Activated naive CD4-positive, alpha-beta T cell treated with anti-CD3 and anti-CD28 coated beads, Interleukin-2, amount 50 U/mL, for 24 hours (primary cell): ENCODE measurements around the gene ITGA5.
A peak's percentile ranks its signal among the peaks of the same experiment; 100 is the strongest.

Experiments
- H3K27ac Mint-ChIP-seq: one replicate; pipeline ENCODE4 v1.8.0; 2021; ENCODE audit warnings: mild to moderate bottlenecking, mixed read lengths
- H3K27me3 Mint-ChIP-seq: one replicate; pipeline ENCODE4 v1.8.0; 2021; ENCODE audit warnings: mixed read lengths
- H3K36me3 Mint-ChIP-seq: one replicate; pipeline ENCODE4 v1.8.0; 2021; ENCODE audit warnings: mixed read lengths
- H3K4me1 Mint-ChIP-seq: one replicate; pipeline ENCODE4 v1.8.0; 2021; ENCODE audit warnings: mixed read lengths
- H3K4me3 Mint-ChIP-seq: one replicate; pipeline ENCODE4 v1.8.0; 2021; ENCODE audit warnings: mild to moderate bottlenecking, mixed read lengths
- H3K9me3 Mint-ChIP-seq: one replicate; pipeline ENCODE4 v1.8.0; 2021; ENCODE audit warnings: mixed read lengths

ITGA5 gene

DNA sequence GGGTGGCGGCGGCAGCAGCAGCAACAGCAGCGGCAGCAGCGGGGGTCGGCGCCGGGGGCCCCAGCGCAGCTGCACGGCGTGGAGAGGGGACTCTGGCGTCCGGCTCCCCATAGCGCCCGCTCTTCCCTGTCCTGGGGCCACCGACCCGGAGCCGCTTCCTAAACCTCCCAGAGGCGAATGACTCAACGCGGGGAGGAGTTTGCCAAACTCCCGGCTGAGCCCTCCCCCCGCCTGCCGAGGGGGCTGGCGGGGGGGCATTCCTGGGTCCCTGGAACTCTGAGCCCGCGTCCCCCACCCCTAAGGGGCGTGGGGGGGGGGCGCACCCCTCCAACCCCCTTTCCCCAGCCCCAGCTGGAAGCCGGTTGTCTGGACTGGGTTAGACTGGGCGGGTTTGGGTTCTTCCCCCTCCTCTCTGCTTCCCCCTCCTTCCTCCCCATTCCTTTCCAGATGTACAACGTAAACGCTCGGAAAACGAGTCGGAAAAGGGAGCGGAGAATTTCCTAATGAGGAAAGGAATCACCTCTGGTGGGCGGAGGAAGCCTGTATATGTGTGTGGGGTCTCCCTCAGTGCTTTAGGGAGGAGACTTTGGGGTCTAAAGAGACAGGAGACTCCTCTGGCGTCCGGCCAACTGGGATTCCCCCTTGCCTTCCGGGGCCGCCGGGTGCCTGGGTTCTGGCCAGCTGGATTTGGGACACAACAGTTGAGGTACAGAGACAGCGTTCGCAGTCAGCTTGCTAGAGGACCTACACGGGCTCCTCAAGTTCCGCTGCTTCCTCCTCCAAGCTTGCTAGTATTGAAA, at the start of gene ITGA5:
TSS of gene ITGA5 (minus strand) at position 179 of the 800 bp plus-strand sequence. CDS start at position 111, 68 bp downstream.
- Mint-ChIP-seq H3K36me3 (no peaks in the 10 kb centered on the region), H3K27ac (peak within 1 kb of the TSS; percentile 97), H3K27me3 (no peaks in the 10 kb centered on the region), H3K9me3 (no peaks in the 10 kb centered on the region), H3K4me3 (peak within 1 kb of the TSS; percentile 92), H3K4me1 (peaks cover 65% of the 10 kb centered on the region)

DNA sequence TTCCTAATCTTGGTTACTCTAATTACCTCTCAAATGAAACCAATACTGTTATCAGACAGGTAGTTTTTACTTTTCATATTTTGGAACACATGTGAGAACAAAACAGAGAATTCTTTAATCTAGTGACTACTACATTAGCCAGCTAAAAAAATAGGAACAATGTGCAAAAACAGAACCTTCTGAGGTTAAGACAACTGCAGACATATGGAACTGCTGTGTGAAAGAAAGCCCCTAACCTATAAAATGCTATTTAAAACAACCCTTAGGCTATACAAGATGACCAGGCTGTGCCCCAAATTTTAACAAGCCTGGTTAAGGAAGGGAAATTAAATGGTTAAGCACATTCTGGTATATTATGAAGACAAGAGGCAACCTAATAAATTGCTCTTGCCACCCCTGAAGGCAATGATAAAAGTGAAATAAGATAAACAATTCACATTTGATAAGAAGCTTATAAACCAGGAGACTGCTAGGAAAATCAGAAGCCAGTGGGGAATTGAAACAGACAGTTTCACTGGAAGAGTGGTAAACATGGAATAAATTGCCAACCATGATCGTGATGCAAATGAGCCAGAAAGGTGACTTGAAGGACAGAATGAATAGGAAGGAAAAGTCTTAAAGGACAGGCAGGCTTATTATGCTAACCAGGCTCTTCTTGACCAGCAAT, 46.9 kb upstream of the ITGA5 start:
- Mint-ChIP-seq H3K4me3 (no peak overlapping the region), H3K9me3 (no peaks in the 10 kb centered on the region), H3K36me3 (no peaks in the 10 kb centered on the region), H3K27me3 (peaks cover 3% of the 10 kb centered on the region), H3K27ac (no peak overlapping the region), H3K4me1 (no peaks in the 10 kb centered on the region)

DNA sequence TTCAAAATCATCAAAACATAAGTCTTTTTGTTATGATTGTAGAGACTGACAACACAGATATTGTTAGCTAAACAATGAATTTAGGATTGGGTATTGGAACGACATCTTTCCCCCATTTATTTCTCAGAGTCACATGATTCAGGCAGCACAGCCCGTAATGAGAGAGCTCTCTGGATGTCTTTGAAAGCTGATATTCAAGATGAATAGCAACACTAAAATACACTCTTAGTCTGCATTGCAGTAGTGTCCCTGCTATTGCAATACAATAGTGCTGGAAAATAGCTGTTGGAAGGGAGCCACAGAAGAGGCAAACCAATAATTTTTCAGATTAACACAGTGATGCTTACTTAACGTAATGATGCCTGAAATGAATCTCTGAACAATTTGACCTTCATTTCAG, 44.4 kb upstream of the ITGA5 start:
- Mint-ChIP-seq H3K27ac (no peak overlapping the region), H3K4me3 (no peak overlapping the region), H3K4me1 (no peaks in the 10 kb centered on the region), H3K9me3 (no peaks in the 10 kb centered on the region), H3K36me3 (no peaks in the 10 kb centered on the region), H3K27me3 (peaks cover 3% of the 10 kb centered on the region)

DNA sequence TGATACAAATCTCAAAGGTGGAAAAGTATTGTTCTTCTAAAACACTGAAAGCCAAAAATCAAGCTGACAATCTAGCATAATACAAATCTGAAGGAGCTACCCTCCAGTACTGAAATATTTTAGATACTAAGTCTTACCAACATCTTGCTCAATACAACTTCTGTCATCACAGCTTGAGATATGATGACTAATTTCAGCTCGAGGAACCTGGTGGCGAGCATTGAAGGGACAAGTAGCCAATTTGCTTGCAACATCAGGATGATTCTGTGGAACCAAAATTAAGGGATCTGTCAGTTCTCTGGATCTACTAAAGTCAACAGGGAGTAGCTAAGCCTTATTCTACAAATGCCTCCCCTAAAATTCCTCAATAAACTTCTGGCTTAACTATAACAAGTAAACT, 44.0 kb upstream of the ITGA5 start:
- Mint-ChIP-seq H3K36me3 (no peaks in the 10 kb centered on the region), H3K4me3 (no peak overlapping the region), H3K9me3 (no peaks in the 10 kb centered on the region), H3K27ac (no peak overlapping the region), H3K27me3 (peaks cover 3% of the 10 kb centered on the region), H3K4me1 (no peaks in the 10 kb centered on the region)

DNA sequence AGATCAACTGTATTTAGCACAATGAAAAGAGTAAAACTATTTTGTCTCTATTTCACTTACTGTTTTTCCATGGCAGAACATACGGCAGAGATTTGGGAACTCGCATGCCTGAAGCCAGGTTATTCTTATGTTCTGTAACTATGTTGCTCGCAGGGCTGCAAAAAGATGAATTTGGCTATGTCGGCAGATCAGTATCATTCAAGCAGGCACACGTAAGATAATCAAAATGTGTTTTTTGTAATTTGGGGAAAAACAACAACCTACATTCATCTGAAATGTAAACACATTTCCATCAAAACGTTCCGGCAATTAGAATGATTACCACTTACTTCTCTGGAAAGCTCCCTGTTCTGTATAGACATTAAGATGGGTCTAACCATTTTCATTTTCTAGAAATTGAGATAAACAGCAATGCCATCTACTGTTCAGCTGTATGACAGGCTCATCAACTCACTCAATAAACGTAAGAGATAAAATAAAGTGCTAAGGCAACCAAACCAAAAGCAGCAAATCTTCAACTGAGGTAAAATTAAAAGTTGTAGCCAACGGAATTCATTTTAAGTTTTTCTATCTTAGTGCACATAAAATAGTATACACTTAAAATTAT, 41.4 kb upstream of the ITGA5 start:
- H3K27me3 Mint-ChIP-seq = peaks cover 3% of the 10 kb centered on the region
- H3K36me3 Mint-ChIP-seq = no peaks in the 10 kb centered on the region
- no peaks in the 10 kb centered on the region for H3K9me3 Mint-ChIP-seq
- no peak overlapping the region for H3K4me3 Mint-ChIP-seq
- H3K4me1 Mint-ChIP-seq = no peaks in the 10 kb centered on the region
- no peak overlapping the region for H3K27ac Mint-ChIP-seq

DNA sequence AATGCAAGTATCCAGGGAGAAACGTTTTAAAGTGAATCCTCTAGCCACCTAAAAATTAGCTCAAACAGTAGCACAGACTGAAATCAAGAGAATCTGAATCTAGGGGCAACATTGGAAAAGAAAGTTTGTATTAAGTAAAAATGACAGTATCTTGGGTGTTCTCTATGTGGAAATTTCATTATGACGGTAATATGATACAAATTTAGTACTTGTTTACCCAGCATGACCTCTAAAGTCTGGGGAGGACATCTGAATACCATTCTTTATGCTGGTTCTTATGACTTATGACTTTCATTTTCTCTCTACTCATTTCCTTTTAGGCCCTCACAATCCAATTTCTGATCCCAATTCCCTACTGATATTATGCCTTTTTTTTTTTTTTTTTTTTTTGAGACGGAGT, 40.3 kb upstream of the ITGA5 start:
- Mint-ChIP-seq H3K9me3 (no peaks in the 10 kb centered on the region), H3K27me3 (peaks cover 3% of the 10 kb centered on the region), H3K4me3 (no peak overlapping the region), H3K36me3 (no peaks in the 10 kb centered on the region), H3K4me1 (no peaks in the 10 kb centered on the region), H3K27ac (no peak overlapping the region)

DNA sequence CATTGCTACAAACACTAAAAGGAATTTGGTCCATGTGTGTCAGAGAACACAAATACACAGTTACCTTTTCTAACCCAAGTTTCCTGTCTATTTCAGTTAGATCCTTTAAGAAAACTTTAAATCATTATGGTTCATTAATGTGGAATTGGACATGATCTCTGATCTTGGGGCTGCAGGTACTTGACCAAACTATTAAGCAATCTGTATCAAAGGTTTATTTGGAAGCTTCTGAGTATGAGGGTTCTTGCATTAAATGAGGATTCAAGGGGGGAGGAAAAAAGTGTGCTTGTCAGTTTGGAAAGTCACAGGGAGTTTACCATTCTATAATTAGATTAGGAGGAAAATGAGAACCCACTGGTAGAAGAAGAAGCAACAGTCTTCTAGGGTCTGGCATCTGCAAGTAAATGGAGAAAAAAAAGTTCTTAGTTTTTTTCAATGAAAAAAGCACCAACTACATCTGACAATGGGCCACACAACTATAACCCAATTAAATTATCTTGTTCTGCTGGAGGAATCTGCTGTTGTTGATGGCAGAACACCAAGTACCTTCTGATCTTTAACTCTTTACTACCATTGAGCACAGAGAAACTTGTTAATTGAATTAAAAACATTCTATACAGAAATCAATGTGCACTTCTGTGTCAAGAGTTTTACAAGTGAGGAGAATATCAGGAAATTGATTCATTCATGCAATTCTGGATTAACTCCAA, 36.8 kb upstream of the ITGA5 start:
- no peaks in the 10 kb centered on the region for H3K9me3 Mint-ChIP-seq
- no peak overlapping the region for H3K27ac Mint-ChIP-seq
- no peaks in the 10 kb centered on the region for H3K36me3 Mint-ChIP-seq
- H3K4me3 Mint-ChIP-seq = no peak overlapping the region
- H3K27me3 Mint-ChIP-seq = no peaks in the 10 kb centered on the region
- H3K4me1 Mint-ChIP-seq = no peaks in the 10 kb centered on the region

DNA sequence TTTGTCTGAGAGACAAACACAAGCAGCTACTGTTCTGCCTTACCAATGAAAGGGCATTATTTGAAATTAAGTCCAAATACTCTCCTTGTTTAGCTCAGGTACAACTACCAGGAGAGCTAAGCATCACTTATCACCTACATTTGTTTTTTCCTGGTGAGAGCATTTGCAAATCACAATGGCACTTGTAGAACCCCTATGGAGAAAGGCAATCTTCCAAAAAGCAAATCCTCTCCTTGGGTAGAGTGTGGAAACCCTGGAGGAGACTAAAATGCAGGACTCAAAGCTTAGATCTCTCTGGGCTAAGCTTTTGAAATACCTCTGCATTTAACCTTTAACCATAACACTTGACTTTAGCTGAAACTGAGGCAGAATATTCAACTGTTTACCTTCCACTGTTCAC, 33.6 kb upstream of the ITGA5 start:
- no peaks in the 10 kb centered on the region for H3K4me1 Mint-ChIP-seq
- H3K36me3 Mint-ChIP-seq = no peaks in the 10 kb centered on the region
- no peak overlapping the region for H3K27ac Mint-ChIP-seq
- H3K9me3 Mint-ChIP-seq = no peaks in the 10 kb centered on the region
- no peaks in the 10 kb centered on the region for H3K27me3 Mint-ChIP-seq
- H3K4me3 Mint-ChIP-seq = no peak overlapping the region

DNA sequence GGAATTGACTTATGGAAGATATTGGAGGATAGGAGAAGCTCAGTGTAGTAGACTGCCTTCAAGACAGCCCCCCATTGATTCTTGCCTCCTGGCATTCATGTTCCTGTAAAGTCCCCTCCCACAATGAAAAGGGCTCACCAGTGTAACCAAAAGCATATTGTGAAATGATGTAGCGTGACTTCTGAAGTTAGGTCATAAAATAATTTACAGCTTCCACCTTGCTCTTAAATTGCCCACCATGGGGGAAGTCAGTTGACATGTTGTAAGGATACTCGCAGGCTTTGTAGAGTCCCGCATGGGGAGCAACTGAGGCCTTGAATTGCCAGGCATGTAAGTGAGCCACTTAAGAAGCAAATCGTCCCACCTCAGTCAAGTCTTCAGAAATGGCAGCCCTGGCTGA, 29.3 kb upstream of the ITGA5 start:
- H3K4me1 Mint-ChIP-seq = no peaks in the 10 kb centered on the region
- H3K36me3 Mint-ChIP-seq = no peaks in the 10 kb centered on the region
- no peaks in the 10 kb centered on the region for H3K27me3 Mint-ChIP-seq
- no peak overlapping the region for H3K27ac Mint-ChIP-seq
- no peaks in the 10 kb centered on the region for H3K9me3 Mint-ChIP-seq
- no peak overlapping the region for H3K4me3 Mint-ChIP-seq

DNA sequence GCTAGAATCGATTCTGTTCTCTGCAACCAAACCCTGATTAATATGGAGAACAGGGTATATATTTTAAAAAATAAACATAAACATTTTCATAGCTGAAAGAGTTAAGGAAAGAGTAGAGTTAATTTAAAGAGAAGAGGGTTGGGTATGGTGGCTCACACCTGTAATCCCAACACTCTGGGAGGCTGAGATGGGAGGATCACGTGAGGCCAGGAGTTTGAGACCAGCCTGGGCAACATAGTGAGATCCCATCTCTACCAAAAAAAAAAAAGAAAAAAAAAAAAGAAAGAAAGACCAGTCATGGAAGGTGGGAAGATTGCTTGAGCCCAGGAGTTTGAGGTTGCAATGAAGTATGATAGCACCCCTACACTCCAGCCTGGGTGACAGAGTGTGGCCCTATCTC, 28.9 kb upstream of the ITGA5 start:
- Mint-ChIP-seq H3K27me3 (no peaks in the 10 kb centered on the region), H3K4me3 (no peak overlapping the region), H3K9me3 (no peaks in the 10 kb centered on the region), H3K4me1 (no peaks in the 10 kb centered on the region), H3K27ac (no peak overlapping the region), H3K36me3 (no peaks in the 10 kb centered on the region)

DNA sequence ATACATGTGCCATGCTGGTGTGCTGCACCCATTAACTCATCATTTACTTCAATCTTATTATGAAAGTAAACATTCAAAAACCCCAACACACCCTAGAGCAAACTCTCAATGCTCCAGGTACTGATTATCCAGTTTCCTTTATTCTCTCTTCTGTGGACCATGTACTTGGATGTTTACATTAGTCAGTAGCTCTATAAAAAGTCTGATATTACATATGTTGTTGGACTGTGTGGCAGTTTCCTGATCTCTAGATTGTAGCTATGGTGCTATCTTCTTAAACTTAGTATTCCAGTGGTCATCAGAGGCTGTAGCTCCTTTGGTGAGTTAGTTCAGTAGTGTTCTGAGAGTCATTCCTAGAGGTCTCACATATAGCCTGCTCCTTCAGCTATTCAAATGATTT, 25.1 kb upstream of the ITGA5 start:
- H3K4me1 Mint-ChIP-seq = peaks cover 5% of the 10 kb centered on the region
- no peaks in the 10 kb centered on the region for H3K27me3 Mint-ChIP-seq
- H3K9me3 Mint-ChIP-seq = no peaks in the 10 kb centered on the region
- H3K36me3 Mint-ChIP-seq = no peaks in the 10 kb centered on the region
- no peak overlapping the region for H3K27ac Mint-ChIP-seq
- H3K4me3 Mint-ChIP-seq = no peak overlapping the region

DNA sequence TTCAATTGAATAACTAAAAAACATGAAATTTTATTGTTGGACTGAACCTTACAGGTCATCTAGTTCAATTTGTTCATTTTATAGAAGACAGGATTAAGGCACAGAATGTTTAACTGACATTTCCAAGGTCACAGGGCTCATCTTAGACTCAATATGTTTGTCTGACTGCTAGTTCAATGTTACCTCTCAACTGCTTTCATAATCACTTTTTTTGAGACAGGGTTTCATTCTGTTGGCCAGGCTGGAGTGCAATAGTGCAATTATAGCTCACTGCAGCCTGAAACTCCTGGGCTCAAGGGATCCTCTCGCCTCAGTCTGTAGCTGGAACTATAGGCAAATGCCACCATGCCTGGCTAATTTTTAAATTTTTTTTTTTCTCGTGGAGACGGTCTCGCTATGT, 24.4 kb upstream of the ITGA5 start:
- H3K36me3 Mint-ChIP-seq = no peaks in the 10 kb centered on the region
- no peak overlapping the region for H3K4me3 Mint-ChIP-seq
- no peaks in the 10 kb centered on the region for H3K9me3 Mint-ChIP-seq
- H3K4me1 Mint-ChIP-seq = peaks cover 5% of the 10 kb centered on the region
- H3K27ac Mint-ChIP-seq = no peak overlapping the region
- no peaks in the 10 kb centered on the region for H3K27me3 Mint-ChIP-seq

DNA sequence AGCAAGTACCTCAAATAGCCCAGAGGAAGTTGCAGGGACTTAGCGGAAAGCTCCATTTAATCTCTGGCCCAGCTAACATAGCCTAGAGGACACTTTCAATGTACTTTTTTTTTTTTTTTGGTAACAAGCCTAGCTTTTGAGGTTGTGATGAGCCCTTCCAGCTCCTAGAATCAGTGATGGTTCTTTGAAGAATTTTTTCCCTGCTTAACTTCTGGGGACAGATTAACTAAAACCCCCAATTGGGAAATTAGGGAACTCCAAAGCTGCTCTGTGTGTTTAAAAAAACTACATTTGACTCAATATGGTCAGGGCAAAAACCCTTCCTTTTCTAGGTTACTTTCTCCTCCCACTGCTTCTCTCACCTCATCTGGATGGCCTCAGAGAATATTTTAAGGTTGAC, 23.9 kb upstream of the ITGA5 start:
- H3K27me3 Mint-ChIP-seq = no peaks in the 10 kb centered on the region
- H3K4me3 Mint-ChIP-seq = no peak overlapping the region
- H3K36me3 Mint-ChIP-seq = no peaks in the 10 kb centered on the region
- H3K9me3 Mint-ChIP-seq = no peaks in the 10 kb centered on the region
- peaks cover 5% of the 10 kb centered on the region for H3K4me1 Mint-ChIP-seq
- H3K27ac Mint-ChIP-seq = no peak overlapping the region

DNA sequence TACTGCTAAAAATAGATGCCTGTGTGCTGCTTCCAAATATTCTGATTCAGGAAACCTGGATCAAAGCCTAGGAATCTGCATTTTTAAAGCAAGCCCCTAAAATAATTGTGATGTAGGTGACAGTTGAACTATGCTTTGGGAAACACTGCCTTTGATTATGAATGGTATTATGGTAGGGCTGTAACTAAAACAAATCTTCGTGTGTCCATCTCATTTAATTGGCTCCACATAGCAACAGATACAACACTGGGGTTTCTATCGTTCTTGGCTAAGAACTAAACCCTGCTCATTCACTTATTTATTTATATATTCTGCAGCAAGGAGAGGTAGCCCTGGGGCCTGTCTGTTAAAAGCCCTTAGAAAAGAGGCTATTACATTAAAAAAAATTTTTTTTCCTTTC, 23.0 kb upstream of the ITGA5 start:
- Mint-ChIP-seq H3K9me3 (no peaks in the 10 kb centered on the region), H3K27me3 (no peaks in the 10 kb centered on the region), H3K36me3 (no peaks in the 10 kb centered on the region), H3K4me3 (no peak overlapping the region), H3K4me1 (peaks cover 9% of the 10 kb centered on the region), H3K27ac (no peak overlapping the region)

DNA sequence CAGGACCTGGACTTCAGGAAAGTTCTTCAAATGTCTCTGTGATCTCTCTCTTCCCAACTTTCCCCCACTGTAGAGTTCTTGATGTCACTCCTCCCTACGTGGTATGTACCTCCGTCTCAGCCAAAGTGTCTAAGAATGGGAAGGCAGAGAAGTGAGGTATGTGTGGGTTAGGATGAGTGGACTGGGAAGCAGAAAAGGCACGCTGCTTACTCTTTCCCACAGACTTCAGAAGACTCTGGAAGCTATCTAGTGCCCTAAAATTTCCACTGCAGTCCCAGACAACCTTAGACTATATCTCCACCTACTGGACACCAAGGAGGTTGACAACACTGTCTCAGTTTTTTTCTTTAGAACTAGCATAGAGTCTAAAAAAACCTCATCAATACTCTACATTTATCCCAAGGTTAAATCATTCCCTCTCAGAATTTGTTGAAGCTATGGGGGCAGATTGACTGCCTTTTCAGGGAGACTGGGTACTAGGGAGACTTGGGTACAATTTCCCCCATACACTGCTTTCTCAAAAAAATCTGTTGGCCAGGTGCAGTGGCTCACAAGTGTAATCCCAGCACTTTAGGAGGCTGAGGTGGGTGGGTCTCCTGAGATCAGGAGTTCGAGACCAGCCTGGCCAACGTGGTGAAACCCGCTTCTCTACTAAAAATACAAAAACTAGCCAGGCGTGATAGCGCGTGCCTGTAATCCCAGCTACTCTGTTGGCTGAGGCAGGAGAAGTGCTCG, 20.6 kb upstream of the ITGA5 start:
- Mint-ChIP-seq H3K36me3 (no peaks in the 10 kb centered on the region), H3K9me3 (no peaks in the 10 kb centered on the region), H3K27me3 (no peaks in the 10 kb centered on the region), H3K4me1 (peaks cover 9% of the 10 kb centered on the region), H3K27ac (peak overlapping the region; percentile 3), H3K4me3 (no peak overlapping the region)
